Natural killer cell (primary cell): Measurements from ENCODE around the gene PTGDR. TPM values are rescaled to one million over a fixed set of nuclear protein-coding genes. Genes with fewer than 3 reads are reported as not detected.

Experiments
- ATAC-seq, 3 donors: fragments of 150-1000 bp in 2 of 3; fragments of 200-7000 bp in 1 of 3; cut with Tn5 transposase; 1 replicate in 1 of 3; 2 replicates in 2 of 3; pipeline ENCODE4 v1.10.0; 2021; ENCODE audit warnings: mild to moderate bottlenecking in 2 of 3, moderate library complexity in 2 of 3
- DNase-seq, 2 donors: peaks; one replicate each; pipeline versions ENCODE4 v3.0.0 to v3.0.0-alpha.2; 2013 to 2021; ENCODE audit warnings: mixed read lengths in 1 of 2
- H3K27ac ChIP-seq: one replicate; pipeline ENCODE4 v1.5.1; 2013; ENCODE audit warnings: mild to moderate bottlenecking, low read length
- H3K27me3 ChIP-seq: one replicate; pipeline ENCODE4 v1.6.1; 2013; ENCODE audit warnings: low read length; ENCODE audit not compliant: control insufficient read depth, insufficient read depth
- H3K36me3 ChIP-seq: one replicate; pipeline ENCODE4 v1.6.1; 2013; ENCODE audit warnings: low read length; ENCODE audit not compliant: control insufficient read depth, insufficient read depth
- H3K4me1 ChIP-seq: one replicate; pipeline ENCODE4 v1.6.1; 2013; ENCODE audit warnings: low read length; ENCODE audit not compliant: control insufficient read depth, insufficient read depth
- H3K4me3 ChIP-seq: one replicate; pipeline ENCODE4 v1.5.1; 2013; ENCODE audit warnings: low read length
- H3K9me3 ChIP-seq: one replicate; pipeline ENCODE4 v1.6.1; 2013; ENCODE audit warnings: low read length; ENCODE audit not compliant: control insufficient read depth, insufficient read depth
- H3K27ac Mint-ChIP-seq, 2 donors: one replicate each; pipeline ENCODE4 v1.8.0; 2022; ENCODE audit warnings: mild to moderate bottlenecking in 2 of 2, mixed read lengths in 2 of 2, moderate library complexity in 1 of 2
- H3K27me3 Mint-ChIP-seq, 2 donors: one replicate each; pipeline ENCODE4 v1.8.0; 2022; ENCODE audit warnings: low read depth in 2 of 2, mixed read lengths in 2 of 2
- H3K36me3 Mint-ChIP-seq: one replicate; pipeline ENCODE4 v1.8.0; 2022; ENCODE audit warnings: mixed read lengths
- H3K4me1 Mint-ChIP-seq, 2 donors: one replicate each; pipeline ENCODE4 v1.8.0; 2022; ENCODE audit warnings: mixed read lengths in 2 of 2
- H3K4me3 Mint-ChIP-seq: one replicate; pipeline ENCODE4 v1.8.0; 2022; ENCODE audit warnings: mild to moderate bottlenecking, moderate library complexity, mixed read lengths
- H3K9me3 Mint-ChIP-seq, 2 donors: one replicate each; pipeline ENCODE4 v1.8.0; 2022; ENCODE audit warnings: mixed read lengths in 2 of 2
- CTCF ChIP-seq: fragments of 200-600 bp; IDR thresholded peaks from one replicate; pipeline ENCODE4 v1.8.0; 2022; ENCODE audit warnings: antibody characterized with exemption
- WGBS: methylation state at CpG from one replicate; pipeline ENCODE4 v1.1.7; 2013; ENCODE audit warnings: missing lambda C conversion rate; ENCODE audit not compliant: insufficient coverage; 5-methylcytosine and 5-hydroxymethylcytosine counted together
- intact Hi-C: fragments of 100-400 bp; cut with micrococcal nuclease; formaldehyde crosslinking; loops from one replicate; pipeline ENCODE4 v1.14.2; 2022
- total RNA-seq, 4 donors: library from RNA; stranded (reverse); fragments of 120-200 nt in 1 of 4; gene quantifications; one replicate each; pipeline versions ENCODE4 v1.2.3 to v1.2.4, GENCODE V29; 2013 to 2022

The PTGDR gene
- total RNA-seq, 3 donors from 2014 or later (not counting 1 experiment from before 2014, with no cell fraction given) = 106 to 140 (median 112) TPM

GRCh38 chr14:52222901-52223300 is 44.6 kb upstream of the PTGDR start:
- Histone ChIP-seq H3K9me3 (no peaks in the 10 kb centered on the region), H3K27ac (no peak overlapping the region), H3K36me3 (no peaks in the 10 kb centered on the region), H3K4me1 (peaks cover 11% of the 10 kb centered on the region), H3K4me3 (no peak overlapping the region), H3K27me3 (no peaks in the 10 kb centered on the region)
- Mint-ChIP-seq H3K27ac (peak overlapping the region; percentile 72 to 74), H3K27me3 (no peaks in the 10 kb centered on the region), H3K4me3 (no peak overlapping the region), H3K9me3 (no peaks in the 10 kb centered on the region), H3K36me3 (no peaks in the 10 kb centered on the region), H3K4me1 (peaks cover 20 to 27% of the 10 kb centered on the region in 2 donors)
- DNase-seq = no peak
- no peak for TF ChIP-seq CTCF
- intact Hi-C loops = no loop called here
- ATAC-seq = no peak
- 96% methylated on average over 9 of the region's 9 CpGs for WGBS

- no peaks in the 10 kb centered on the region for H3K9me3 ChIP-seq
- Mint-ChIP-seq H3K27ac (peak overlapping the region in 1 of 2 donors; percentile 50), H3K4me1 (peaks cover 22 to 27% of the 10 kb centered on the region in 2 donors), H3K27me3 (no peaks in the 10 kb centered on the region), H3K9me3 (no peaks in the 10 kb centered on the region), H3K4me3 (no peak overlapping the region), H3K36me3 (no peaks in the 10 kb centered on the region)
- no peaks in the 10 kb centered on the region for H3K4me1 ChIP-seq
- no peaks in the 10 kb centered on the region for H3K36me3 ChIP-seq
- H3K27me3 ChIP-seq = no peaks in the 10 kb centered on the region
- ATAC-seq (no peak), DNase-seq (no peak)
- 79% methylated on average over 7 of the region's 7 CpGs for WGBS
- TF ChIP-seq CTCF = no peak
- no peak overlapping the region for H3K4me3 ChIP-seq
- no peak overlapping the region for H3K27ac ChIP-seq
- intact Hi-C loops = no loop called here
These were observed 39.8 kb upstream of the PTGDR start for GRCh38 chr14:52227619-52228222.

GRCh38 chr14:52233693-52234092 is 33.8 kb upstream of the PTGDR start:
- Histone ChIP-seq H3K27me3 (no peaks in the 10 kb centered on the region), H3K27ac (no peak overlapping the region), H3K9me3 (no peaks in the 10 kb centered on the region), H3K4me3 (no peak overlapping the region), H3K36me3 (no peaks in the 10 kb centered on the region), H3K4me1 (peaks cover 4% of the 10 kb centered on the region)
- Mint-ChIP-seq H3K4me3 (no peak overlapping the region), H3K27me3 (no peaks in the 10 kb centered on the region), H3K27ac (no peak overlapping the region), H3K36me3 (no peaks in the 10 kb centered on the region), H3K4me1 (peaks cover 41 to 45% of the 10 kb centered on the region in 2 donors), H3K9me3 (no peaks in the 10 kb centered on the region)
- DNase-seq (no peak), ATAC-seq (no peak)
- no peak for TF ChIP-seq CTCF
- intact Hi-C loops = no loop called here
- 72% methylated on average over 2 of the region's 2 CpGs for WGBS

GRCh38 chr14:52235434-52235833 is 32.1 kb upstream of the PTGDR start:
- Mint-ChIP-seq H3K9me3 (no peaks in the 10 kb centered on the region), H3K4me3 (no peak overlapping the region), H3K27me3 (no peaks in the 10 kb centered on the region), H3K36me3 (no peaks in the 10 kb centered on the region), H3K27ac (no peak overlapping the region), H3K4me1 (peaks cover 39 to 40% of the 10 kb centered on the region in 2 donors)
- TF ChIP-seq CTCF = no peak
- Histone ChIP-seq H3K4me3 (no peak overlapping the region), H3K4me1 (peaks cover 9% of the 10 kb centered on the region), H3K9me3 (no peaks in the 10 kb centered on the region), H3K36me3 (no peaks in the 10 kb centered on the region), H3K27me3 (no peaks in the 10 kb centered on the region), H3K27ac (no peak overlapping the region)
- 38% methylated on average over 1 of the region's 2 CpGs for WGBS
- ATAC-seq (no peak), DNase-seq (no peak)
- intact Hi-C loops = no loop called here
